WTC11 (cell line): Measurements from ENCODE around the gene MAMDC2. TPM values are rescaled to one million over a fixed set of nuclear protein-coding genes. Genes with fewer than 3 reads are reported as not detected.

Experiments
- ATAC-seq: fragments of 200-7000 bp; cut with Tn5 transposase; 2 replicates; pipeline ENCODE4 v1.10.0; 2021; ENCODE audit warnings: mild to moderate bottlenecking, moderate library complexity
- CTCF ChIA-PET: fragments of 300-600 bp; sonication (Branson Sonifier 250); formaldehyde crosslinking; loops from one replicate; lab custom pipeline; 2021; ENCODE audit warnings: antibody characterized with exemption; lab: Charles Lee
- POLR2A ChIA-PET: fragments of 350-600 bp; sonication (Branson Sonifier 250); formaldehyde crosslinking; loops from one replicate; lab custom pipeline; 2021; ENCODE audit warnings: antibody characterized with exemption; lab: Charles Lee
- DNase-seq: peaks from one replicate; pipeline ENCODE4 v3.0.0; 2021; ENCODE audit warnings: low spot score
- H3K27ac Mint-ChIP-seq: 2 replicates; pipeline ENCODE4 v1.8.0; 2021; ENCODE audit warnings: mixed read lengths
- H3K27me3 Mint-ChIP-seq: 2 replicates; pipeline ENCODE4 v1.8.0; 2021; ENCODE audit warnings: low read depth, mild to moderate bottlenecking, moderate library complexity, mixed read lengths
- H3K36me3 Mint-ChIP-seq: 2 replicates; pipeline ENCODE4 v1.8.0; 2021; ENCODE audit warnings: mixed read lengths
- H3K4me1 Mint-ChIP-seq: 2 replicates; pipeline ENCODE4 v1.8.0; 2022; ENCODE audit warnings: mixed read lengths
- H3K4me3 Mint-ChIP-seq: 2 replicates; pipeline ENCODE4 v1.8.0; 2021; ENCODE audit warnings: mild to moderate bottlenecking, moderate library complexity, mixed read lengths
- H3K9me3 Mint-ChIP-seq: 2 replicates; pipeline ENCODE4 v1.8.0; 2021; ENCODE audit warnings: mixed read lengths
- CREM ChIP-seq: sonication (generic); formaldehyde crosslinking; IDR thresholded peaks from 2 replicates; pipeline ENCODE4 v1.8.1; 2022; ENCODE audit warnings: mild to moderate bottlenecking, missing genetic modification reagents, moderate library complexity
- ETV6 ChIP-seq: sonication (generic); formaldehyde crosslinking; IDR thresholded peaks from 2 replicates; pipeline ENCODE4 v1.8.1; 2022; ENCODE audit warnings: mild to moderate bottlenecking, missing genetic modification reagents
- FOXJ3 ChIP-seq: sonication (generic); formaldehyde crosslinking; IDR thresholded peaks from 2 replicates; pipeline ENCODE4 v1.9.0; 2021; ENCODE audit warnings: missing genetic modification reagents, mild to moderate bottlenecking, borderline replicate concordance
- FOXK1 ChIP-seq: sonication (generic); formaldehyde crosslinking; IDR thresholded peaks from 2 replicates; pipeline ENCODE4 v1.8.0; 2022; ENCODE audit warnings: mild to moderate bottlenecking, moderate library complexity, missing genetic modification reagents
- FOXP1 ChIP-seq: sonication (generic); formaldehyde crosslinking; IDR thresholded peaks from 2 replicates; pipeline ENCODE4 v1.8.0; 2022; ENCODE audit warnings: missing genetic modification reagents, mild to moderate bottlenecking, moderate library complexity, borderline replicate concordance
- GABPB1 ChIP-seq: sonication (generic); formaldehyde crosslinking; IDR thresholded peaks from 2 replicates; pipeline ENCODE4 v1.8.1; 2023; ENCODE audit warnings: mild to moderate bottlenecking, missing genetic modification reagents
- GRHL2 ChIP-seq: fragments of 250-450 bp; sonication (Bioruptor Pico); IDR thresholded peaks from 2 replicates; pipeline ENCODE4 v1.8.0; 2022; ENCODE audit warnings: mild to moderate bottlenecking, moderate library complexity; ENCODE audit not compliant: insufficient replicate concordance, severe bottlenecking
- GTF2I ChIP-seq: fragments of 250-450 bp; sonication (Bioruptor Pico); conservative IDR thresholded peaks from 2 replicates; pipeline ENCODE4 v1.4.0; 2021; ENCODE audit warnings: mild to moderate bottlenecking
- NFE2L1 ChIP-seq: sonication (generic); formaldehyde crosslinking; IDR thresholded peaks from 2 replicates; pipeline ENCODE4 v1.8.1; 2023; ENCODE audit warnings: missing genetic modification reagents
- NFYB ChIP-seq: sonication (generic); formaldehyde crosslinking; conservative IDR thresholded peaks from 2 replicates; pipeline ENCODE4 v1.8.0; 2022; ENCODE audit warnings: low read depth, missing genetic modification reagents
- NR3C1 ChIP-seq: sonication (generic); formaldehyde crosslinking; conservative IDR thresholded peaks from 2 replicates; pipeline ENCODE4 v1.8.1; 2023; ENCODE audit warnings: low read depth, mild to moderate bottlenecking, missing genetic modification reagents
- STAT6 ChIP-seq: sonication (generic); formaldehyde crosslinking; conservative IDR thresholded peaks from 2 replicates; pipeline ENCODE4 v1.8.1; 2023; ENCODE audit warnings: mild to moderate bottlenecking, low read depth, missing genetic modification reagents, moderate library complexity
- ZMAT4 ChIP-seq: fragments of 250-450 bp; sonication (Bioruptor Pico); IDR thresholded peaks from 2 replicates; pipeline ENCODE4 v1.9.0; 2021; ENCODE audit warnings: mild to moderate bottlenecking
- ZNF138 ChIP-seq: sonication (generic); formaldehyde crosslinking; conservative IDR thresholded peaks from 2 replicates; pipeline ENCODE4 v1.8.1; 2022; ENCODE audit warnings: mild to moderate bottlenecking, moderate library complexity, missing genetic modification reagents
- ZNF317 ChIP-seq: sonication (generic); formaldehyde crosslinking; IDR thresholded peaks from 2 replicates; pipeline ENCODE4 v1.8.1; 2023; ENCODE audit warnings: low read depth, mild to moderate bottlenecking, moderate library complexity, missing genetic modification reagents, borderline replicate concordance
- ZNF416 ChIP-seq: fragments of 250-450 bp; sonication (Bioruptor Pico); IDR thresholded peaks from 2 replicates; pipeline ENCODE4 v1.9.0; 2021; ENCODE audit warnings: mild to moderate bottlenecking, inconsistent platforms
- ZNF425 ChIP-seq: fragments of 250-450 bp; sonication (Bioruptor Pico); conservative IDR thresholded peaks from 2 replicates; pipeline ENCODE4 v1.9.0; 2021; ENCODE audit warnings: mild to moderate bottlenecking
- total RNA-seq: library from RNA; stranded (reverse); gene quantifications from 3 replicates; pipeline ENCODE4 v1.2.3, GENCODE V29; 2021
- TF ChIP-seq, protein P1 (sequence below): sonication (generic); formaldehyde crosslinking; IDR thresholded peaks from 2 replicates; pipeline ENCODE4 v1.8.0; 2022; ENCODE audit warnings: mild to moderate bottlenecking, missing genetic modification reagents
- TF ChIP-seq, protein P2 (sequence below): sonication (generic); formaldehyde crosslinking; IDR thresholded peaks from 2 replicates; pipeline ENCODE4 v1.8.1; 2022; ENCODE audit warnings: low read depth, missing genetic modification reagents, borderline replicate concordance
- TF ChIP-seq, protein P3 (sequence below): sonication (generic); formaldehyde crosslinking; IDR thresholded peaks from 2 replicates; pipeline ENCODE4 v1.8.0; 2022; ENCODE audit warnings: mild to moderate bottlenecking, missing genetic modification reagents

The MAMDC2 gene
- total RNA-seq, 1 experiment from 2014 or later: 6.0 TPM

GRCh38 chr9:70055406-70056210 is 12.0 kb downstream of the MAMDC2 start:
- CTCF ChIA-PET: no interaction called here
- DNase-seq (no peak), ATAC-seq (no peak)
- no peak for TF ChIP-seq FOXJ3
- POLR2A ChIA-PET: no interaction called here
- H3K4me1 Mint-ChIP-seq: peaks cover 9% of the 10 kb centered on the region
- no peaks in the 10 kb centered on the region for H3K27me3 Mint-ChIP-seq
- H3K4me3 Mint-ChIP-seq: no peak overlapping the region
- H3K9me3 Mint-ChIP-seq: peaks cover 26% of the 10 kb centered on the region
- H3K27ac Mint-ChIP-seq: no peak overlapping the region
- peaks cover 17% of the 10 kb centered on the region for H3K36me3 Mint-ChIP-seq

- POLR2A ChIA-PET: no interaction called here
- H3K4me1 Mint-ChIP-seq: peaks cover 16% of the 10 kb centered on the region
- H3K9me3 Mint-ChIP-seq: peaks cover 26% of the 10 kb centered on the region
- H3K36me3 Mint-ChIP-seq: peaks cover 17% of the 10 kb centered on the region
- H3K27ac Mint-ChIP-seq: no peak overlapping the region
- no peaks in the 10 kb centered on the region for H3K27me3 Mint-ChIP-seq
- H3K4me3 Mint-ChIP-seq: no peak overlapping the region
- no peak for DNase-seq
- TF ChIP-seq CREM (CRISPR knock-in tag): no peak
- CTCF ChIA-PET: no interaction called here
- no peak for ATAC-seq
These were observed 12.7 kb downstream of the MAMDC2 start for GRCh38 chr9:70056211-70056944.

- Mint-ChIP-seq H3K4me3 (no peak overlapping the region), H3K27ac (no peak overlapping the region), H3K36me3 (peaks cover 17% of the 10 kb centered on the region)
- TF ChIP-seq GTF2I (no peak), GABPB1 (CRISPR knock-in tag) (no peak), CREM (CRISPR knock-in tag) (no peak), NFE2L1 (CRISPR knock-in tag) (no peak), FOXK1 (CRISPR knock-in tag) (no peak), ZNF317 (CRISPR knock-in tag) (no peak), ZNF425 (no peak), ZNF138 (CRISPR knock-in tag) (no peak), ETV6 (CRISPR knock-in tag) (no peak), FOXJ3 (no peak), NR3C1 (CRISPR knock-in tag) (no peak), GRHL2 (CRISPR knock-in tag) (no peak), ZMAT4 (CRISPR knock-in tag) (no peak), STAT6 (CRISPR knock-in tag) (no peak), ZNF416 (CRISPR knock-in tag) (no peak), FOXP1 (CRISPR knock-in tag) (no peak), NFYB (CRISPR knock-in tag) (no peak)
- TF ChIP-seq, protein P1, sequence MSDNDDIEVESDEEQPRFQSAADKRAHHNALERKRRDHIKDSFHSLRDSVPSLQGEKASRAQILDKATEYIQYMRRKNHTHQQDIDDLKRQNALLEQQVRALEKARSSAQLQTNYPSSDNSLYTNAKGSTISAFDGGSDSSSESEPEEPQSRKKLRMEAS (CRISPR knock-in tag): no peak
- TF ChIP-seq, protein P2, sequence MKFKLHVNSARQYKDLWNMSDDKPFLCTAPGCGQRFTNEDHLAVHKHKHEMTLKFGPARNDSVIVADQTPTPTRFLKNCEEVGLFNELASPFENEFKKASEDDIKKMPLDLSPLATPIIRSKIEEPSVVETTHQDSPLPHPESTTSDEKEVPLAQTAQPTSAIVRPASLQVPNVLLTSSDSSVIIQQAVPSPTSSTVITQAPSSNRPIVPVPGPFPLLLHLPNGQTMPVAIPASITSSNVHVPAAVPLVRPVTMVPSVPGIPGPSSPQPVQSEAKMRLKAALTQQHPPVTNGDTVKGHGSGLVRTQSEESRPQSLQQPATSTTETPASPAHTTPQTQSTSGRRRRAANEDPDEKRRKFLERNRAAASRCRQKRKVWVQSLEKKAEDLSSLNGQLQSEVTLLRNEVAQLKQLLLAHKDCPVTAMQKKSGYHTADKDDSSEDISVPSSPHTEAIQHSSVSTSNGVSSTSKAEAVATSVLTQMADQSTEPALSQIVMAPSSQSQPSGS (CRISPR knock-in tag): no peak
- TF ChIP-seq, protein P3, sequence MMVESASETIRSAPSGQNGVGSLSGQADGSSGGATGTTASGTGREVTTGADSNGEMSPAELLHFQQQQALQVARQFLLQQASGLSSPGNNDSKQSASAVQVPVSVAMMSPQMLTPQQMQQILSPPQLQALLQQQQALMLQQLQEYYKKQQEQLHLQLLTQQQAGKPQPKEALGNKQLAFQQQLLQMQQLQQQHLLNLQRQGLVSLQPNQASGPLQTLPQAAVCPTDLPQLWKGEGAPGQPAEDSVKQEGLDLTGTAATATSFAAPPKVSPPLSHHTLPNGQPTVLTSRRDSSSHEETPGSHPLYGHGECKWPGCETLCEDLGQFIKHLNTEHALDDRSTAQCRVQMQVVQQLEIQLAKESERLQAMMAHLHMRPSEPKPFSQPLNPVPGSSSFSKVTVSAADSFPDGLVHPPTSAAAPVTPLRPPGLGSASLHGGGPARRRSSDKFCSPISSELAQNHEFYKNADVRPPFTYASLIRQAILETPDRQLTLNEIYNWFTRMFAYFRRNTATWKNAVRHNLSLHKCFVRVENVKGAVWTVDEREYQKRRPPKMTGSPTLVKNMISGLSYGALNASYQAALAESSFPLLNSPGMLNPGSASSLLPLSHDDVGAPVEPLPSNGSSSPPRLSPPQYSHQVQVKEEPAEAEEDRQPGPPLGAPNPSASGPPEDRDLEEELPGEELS: no peak
- TF ChIP-seq, all 79 proteins: peak for 0
- DNase-seq (no peak), ATAC-seq (no peak)
- Mint-ChIP-seq H3K27me3 (no peaks in the 10 kb centered on the region), H3K4me1 (peaks cover 20% of the 10 kb centered on the region), H3K9me3 (peaks cover 26% of the 10 kb centered on the region)
- ChIA-PET CTCF (no interaction called here), POLR2A (no interaction called here)
These were observed 15.0 kb downstream of the MAMDC2 start for GRCh38 chr9:70058569-70059116.
